ENCODE results near the gene ADRA1B. TPM values are rescaled to one million over a fixed set of nuclear protein-coding genes. Genes with fewer than 3 reads are reported as not detected.

Gene ADRA1B
- total and polyA plus RNA-seq, 2 of the 8 experiments (the other 6 are each of a cell fraction or from before 2014, with no cell fraction given), result not detected

DNA sequence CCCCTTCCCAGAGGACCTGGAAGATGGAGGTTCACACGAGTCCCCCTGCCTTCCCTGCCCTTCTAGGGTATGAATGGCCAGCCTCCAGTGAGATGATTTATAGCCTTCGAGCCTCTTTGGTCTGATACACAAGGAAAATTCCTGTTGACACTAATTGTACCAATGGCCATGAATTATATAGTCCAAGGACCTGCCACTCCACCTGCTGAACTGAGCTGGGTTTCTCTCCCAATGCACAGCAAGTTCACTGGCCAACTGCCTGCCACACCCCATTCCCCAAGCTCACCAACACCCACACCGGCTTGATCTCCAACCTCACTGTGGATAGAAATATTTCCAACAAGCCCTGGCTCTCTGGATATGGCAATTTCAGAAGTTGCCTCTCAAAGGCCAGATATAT is 9.3 kb upstream of the ADRA1B start (continued):
- TF ChIP-seq, protein P1, sequence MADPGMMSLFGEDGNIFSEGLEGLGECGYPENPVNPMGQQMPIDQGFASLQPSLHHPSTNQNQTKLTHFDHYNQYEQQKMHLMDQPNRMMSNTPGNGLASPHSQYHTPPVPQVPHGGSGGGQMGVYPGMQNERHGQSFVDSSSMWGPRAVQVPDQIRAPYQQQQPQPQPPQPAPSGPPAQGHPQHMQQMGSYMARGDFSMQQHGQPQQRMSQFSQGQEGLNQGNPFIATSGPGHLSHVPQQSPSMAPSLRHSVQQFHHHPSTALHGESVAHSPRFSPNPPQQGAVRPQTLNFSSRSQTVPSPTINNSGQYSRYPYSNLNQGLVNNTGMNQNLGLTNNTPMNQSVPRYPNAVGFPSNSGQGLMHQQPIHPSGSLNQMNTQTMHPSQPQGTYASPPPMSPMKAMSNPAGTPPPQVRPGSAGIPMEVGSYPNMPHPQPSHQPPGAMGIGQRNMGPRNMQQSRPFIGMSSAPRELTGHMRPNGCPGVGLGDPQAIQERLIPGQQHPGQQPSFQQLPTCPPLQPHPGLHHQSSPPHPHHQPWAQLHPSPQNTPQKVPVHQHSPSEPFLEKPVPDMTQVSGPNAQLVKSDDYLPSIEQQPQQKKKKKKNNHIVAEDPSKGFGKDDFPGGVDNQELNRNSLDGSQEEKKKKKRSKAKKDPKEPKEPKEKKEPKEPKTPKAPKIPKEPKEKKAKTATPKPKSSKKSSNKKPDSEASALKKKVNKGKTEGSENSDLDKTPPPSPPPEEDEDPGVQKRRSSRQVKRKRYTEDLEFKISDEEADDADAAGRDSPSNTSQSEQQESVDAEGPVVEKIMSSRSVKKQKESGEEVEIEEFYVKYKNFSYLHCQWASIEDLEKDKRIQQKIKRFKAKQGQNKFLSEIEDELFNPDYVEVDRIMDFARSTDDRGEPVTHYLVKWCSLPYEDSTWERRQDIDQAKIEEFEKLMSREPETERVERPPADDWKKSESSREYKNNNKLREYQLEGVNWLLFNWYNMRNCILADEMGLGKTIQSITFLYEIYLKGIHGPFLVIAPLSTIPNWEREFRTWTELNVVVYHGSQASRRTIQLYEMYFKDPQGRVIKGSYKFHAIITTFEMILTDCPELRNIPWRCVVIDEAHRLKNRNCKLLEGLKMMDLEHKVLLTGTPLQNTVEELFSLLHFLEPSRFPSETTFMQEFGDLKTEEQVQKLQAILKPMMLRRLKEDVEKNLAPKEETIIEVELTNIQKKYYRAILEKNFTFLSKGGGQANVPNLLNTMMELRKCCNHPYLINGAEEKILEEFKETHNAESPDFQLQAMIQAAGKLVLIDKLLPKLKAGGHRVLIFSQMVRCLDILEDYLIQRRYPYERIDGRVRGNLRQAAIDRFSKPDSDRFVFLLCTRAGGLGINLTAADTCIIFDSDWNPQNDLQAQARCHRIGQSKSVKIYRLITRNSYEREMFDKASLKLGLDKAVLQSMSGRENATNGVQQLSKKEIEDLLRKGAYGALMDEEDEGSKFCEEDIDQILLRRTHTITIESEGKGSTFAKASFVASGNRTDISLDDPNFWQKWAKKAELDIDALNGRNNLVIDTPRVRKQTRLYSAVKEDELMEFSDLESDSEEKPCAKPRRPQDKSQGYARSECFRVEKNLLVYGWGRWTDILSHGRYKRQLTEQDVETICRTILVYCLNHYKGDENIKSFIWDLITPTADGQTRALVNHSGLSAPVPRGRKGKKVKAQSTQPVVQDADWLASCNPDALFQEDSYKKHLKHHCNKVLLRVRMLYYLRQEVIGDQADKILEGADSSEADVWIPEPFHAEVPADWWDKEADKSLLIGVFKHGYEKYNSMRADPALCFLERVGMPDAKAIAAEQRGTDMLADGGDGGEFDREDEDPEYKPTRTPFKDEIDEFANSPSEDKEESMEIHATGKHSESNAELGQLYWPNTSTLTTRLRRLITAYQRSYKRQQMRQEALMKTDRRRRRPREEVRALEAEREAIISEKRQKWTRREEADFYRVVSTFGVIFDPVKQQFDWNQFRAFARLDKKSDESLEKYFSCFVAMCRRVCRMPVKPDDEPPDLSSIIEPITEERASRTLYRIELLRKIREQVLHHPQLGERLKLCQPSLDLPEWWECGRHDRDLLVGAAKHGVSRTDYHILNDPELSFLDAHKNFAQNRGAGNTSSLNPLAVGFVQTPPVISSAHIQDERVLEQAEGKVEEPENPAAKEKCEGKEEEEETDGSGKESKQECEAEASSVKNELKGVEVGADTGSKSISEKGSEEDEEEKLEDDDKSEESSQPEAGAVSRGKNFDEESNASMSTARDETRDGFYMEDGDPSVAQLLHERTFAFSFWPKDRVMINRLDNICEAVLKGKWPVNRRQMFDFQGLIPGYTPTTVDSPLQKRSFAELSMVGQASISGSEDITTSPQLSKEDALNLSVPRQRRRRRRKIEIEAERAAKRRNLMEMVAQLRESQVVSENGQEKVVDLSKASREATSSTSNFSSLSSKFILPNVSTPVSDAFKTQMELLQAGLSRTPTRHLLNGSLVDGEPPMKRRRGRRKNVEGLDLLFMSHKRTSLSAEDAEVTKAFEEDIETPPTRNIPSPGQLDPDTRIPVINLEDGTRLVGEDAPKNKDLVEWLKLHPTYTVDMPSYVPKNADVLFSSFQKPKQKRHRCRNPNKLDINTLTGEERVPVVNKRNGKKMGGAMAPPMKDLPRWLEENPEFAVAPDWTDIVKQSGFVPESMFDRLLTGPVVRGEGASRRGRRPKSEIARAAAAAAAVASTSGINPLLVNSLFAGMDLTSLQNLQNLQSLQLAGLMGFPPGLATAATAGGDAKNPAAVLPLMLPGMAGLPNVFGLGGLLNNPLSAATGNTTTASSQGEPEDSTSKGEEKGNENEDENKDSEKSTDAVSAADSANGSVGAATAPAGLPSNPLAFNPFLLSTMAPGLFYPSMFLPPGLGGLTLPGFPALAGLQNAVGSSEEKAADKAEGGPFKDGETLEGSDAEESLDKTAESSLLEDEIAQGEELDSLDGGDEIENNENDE (IDR thresholded peaks at IDR 0.05; ENCODE audit: insufficient replicate concordance, low read length), result no peak
- TF ChIP-seq NANOG (IDR thresholded peaks at IDR 0.05; ENCODE audit: insufficient read depth, low read depth, low read length, poor library complexity, severe bottlenecking) (no peak), GTF2F1 (IDR thresholded peaks at IDR 0.05; ENCODE audit: borderline replicate concordance, low read depth, low read length) (no peak), HDAC6 (IDR thresholded peaks at IDR 0.05; ENCODE audit: low read depth, low read length) (no peak), SIRT6 (IDR thresholded peaks at IDR 0.05; ENCODE audit: low read length) (no peak), BCL11A (IDR thresholded peaks at IDR 0.05; ENCODE audit: low read depth in 2 of 2, low read length in 2 of 2) (no peak)
- TF ChIP-seq, protein P2, sequence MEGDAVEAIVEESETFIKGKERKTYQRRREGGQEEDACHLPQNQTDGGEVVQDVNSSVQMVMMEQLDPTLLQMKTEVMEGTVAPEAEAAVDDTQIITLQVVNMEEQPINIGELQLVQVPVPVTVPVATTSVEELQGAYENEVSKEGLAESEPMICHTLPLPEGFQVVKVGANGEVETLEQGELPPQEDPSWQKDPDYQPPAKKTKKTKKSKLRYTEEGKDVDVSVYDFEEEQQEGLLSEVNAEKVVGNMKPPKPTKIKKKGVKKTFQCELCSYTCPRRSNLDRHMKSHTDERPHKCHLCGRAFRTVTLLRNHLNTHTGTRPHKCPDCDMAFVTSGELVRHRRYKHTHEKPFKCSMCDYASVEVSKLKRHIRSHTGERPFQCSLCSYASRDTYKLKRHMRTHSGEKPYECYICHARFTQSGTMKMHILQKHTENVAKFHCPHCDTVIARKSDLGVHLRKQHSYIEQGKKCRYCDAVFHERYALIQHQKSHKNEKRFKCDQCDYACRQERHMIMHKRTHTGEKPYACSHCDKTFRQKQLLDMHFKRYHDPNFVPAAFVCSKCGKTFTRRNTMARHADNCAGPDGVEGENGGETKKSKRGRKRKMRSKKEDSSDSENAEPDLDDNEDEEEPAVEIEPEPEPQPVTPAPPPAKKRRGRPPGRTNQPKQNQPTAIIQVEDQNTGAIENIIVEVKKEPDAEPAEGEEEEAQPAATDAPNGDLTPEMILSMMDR (IDR thresholded peaks at IDR 0.05; ENCODE audit: control extremely low read depth in 1 of 3, insufficient read depth in 1 of 3, low read depth in 1 of 3, low read length in 3 of 3), result no peak
- TF ChIP-seq, protein P3, sequence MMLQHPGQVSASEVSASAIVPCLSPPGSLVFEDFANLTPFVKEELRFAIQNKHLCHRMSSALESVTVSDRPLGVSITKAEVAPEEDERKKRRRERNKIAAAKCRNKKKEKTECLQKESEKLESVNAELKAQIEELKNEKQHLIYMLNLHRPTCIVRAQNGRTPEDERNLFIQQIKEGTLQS (IDR thresholded peaks at IDR 0.05; ENCODE audit: insufficient read depth, low read depth, low read length), result no peak
